Measurements from ENCODE around the gene C1orf159.
"Not testable (repeated sequence)": the region's sequence is repeated elsewhere in the genome, so short reads cannot be mapped to it uniquely, and the experiment has no call there.

Gene C1orf159

DNA sequence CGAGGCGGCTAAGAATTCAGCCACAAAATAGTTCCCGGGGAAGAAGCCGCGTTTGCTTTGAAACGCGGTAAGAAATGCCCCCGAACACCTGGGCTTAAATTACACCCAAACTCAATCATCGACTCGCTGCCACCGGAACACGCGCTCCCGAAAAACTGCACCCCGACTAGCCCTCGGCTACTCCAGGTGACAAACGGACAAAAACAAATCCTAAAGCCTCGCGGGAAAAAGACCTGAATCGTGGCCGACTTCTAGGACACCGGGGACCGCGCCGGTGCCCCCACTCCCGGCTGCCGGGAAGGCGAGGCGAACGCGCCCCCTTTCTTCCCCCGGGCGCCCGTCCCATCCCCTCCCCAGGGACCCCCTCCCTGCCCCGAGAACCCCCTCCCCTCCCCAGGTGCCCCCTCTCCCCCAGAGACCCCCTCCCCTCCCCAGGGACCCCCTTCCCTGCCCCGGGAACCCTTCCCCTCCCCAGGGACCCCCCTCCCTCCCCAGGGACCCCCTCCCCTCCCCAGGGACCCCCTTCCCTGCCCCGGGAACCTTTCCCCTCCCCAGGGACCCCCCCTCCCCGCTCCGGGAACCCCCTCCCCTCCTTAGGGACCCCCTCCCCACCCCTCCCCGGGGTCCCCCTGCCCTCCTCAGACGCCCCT lies 628 bp downstream of the C1orf159 start:
- Histone ChIP-seq H3K9me3 (ENCODE audit: control insufficient read depth, low read length) (peaks cover 8% of the 10 kb centered on the region), H3K27ac (ENCODE audit: low read depth, low read length, severe bottlenecking) (no peak overlapping the region)
- WGBS, 2 experiments (ENCODE audit: insufficient coverage in 2 of 2) = 7 to 19% methylated on average over 19 to 29 of the region's 41 CpGs

DNA sequence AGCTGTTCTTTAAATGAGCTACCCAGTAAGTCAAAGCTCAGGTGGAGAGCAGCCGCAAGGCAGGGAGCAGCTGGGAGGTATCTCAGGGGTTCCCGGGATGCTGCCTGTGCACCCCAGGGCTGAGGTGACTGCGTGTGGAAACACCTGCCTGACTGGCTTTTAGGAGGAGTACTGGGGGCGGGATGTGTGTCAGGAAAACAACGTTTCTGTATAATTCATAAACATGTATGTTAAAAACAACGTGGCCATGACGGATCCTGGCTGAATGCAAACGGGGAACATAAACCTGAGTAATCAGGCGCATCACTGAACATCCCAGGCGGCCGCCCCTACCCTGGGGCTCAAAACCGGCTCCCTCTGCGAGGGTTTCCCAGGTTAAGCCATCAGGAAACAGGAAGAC lies 1.5 kb downstream of the C1orf159 start:
- Histone ChIP-seq H3K9me3 (ENCODE audit: control insufficient read depth, low read length) (peaks cover 8% of the 10 kb centered on the region), H3K4me3 (ENCODE audit: extremely low read depth, insufficient read depth, low read length, poor library complexity, severe bottlenecking) (peak overlapping the region; percentile 35)

More for the DNA sequence above, 628 bp downstream of the C1orf159 start:
- peak overlapping the region; percentile 64 for H3K4me3 ChIP-seq (ENCODE audit: extremely low read depth, insufficient read depth, low read length, poor library complexity, severe bottlenecking)
- no peaks in the 10 kb centered on the region for H3K4me1 ChIP-seq (ENCODE audit: control insufficient read depth, insufficient read depth, low read length, poor library complexity, severe bottlenecking)
- peaks cover 31% of the 10 kb centered on the region for H3K36me3 ChIP-seq (ENCODE audit: control insufficient read depth, insufficient read depth, low read length)

GRCh38 chr1:1112237-1112985 lies 3.5 kb downstream of the C1orf159 start:
- no peak overlapping the region for H3K27ac ChIP-seq (ENCODE audit: low read depth, low read length, severe bottlenecking)
- H3K36me3 ChIP-seq (ENCODE audit: control insufficient read depth, insufficient read depth, low read length) = peaks cover 32% of the 10 kb centered on the region
- 89 to 95% methylated on average over 23 to 27 of the region's 30 CpGs for WGBS, 2 experiments (ENCODE audit: insufficient coverage in 2 of 2)
- H3K4me1 ChIP-seq (ENCODE audit: control insufficient read depth, insufficient read depth, low read length, poor library complexity, severe bottlenecking) = no peaks in the 10 kb centered on the region
- H3K9me3 ChIP-seq (ENCODE audit: control insufficient read depth, low read length) = peaks cover 8% of the 10 kb centered on the region
- H3K4me3 ChIP-seq (ENCODE audit: extremely low read depth, insufficient read depth, low read length, poor library complexity, severe bottlenecking) = no peak overlapping the region

More for the DNA sequence above, 1.5 kb downstream of the C1orf159 start:
- Histone ChIP-seq H3K27ac (ENCODE audit: low read depth, low read length, severe bottlenecking) (no peak overlapping the region), H3K4me1 (ENCODE audit: control insufficient read depth, insufficient read depth, low read length, poor library complexity, severe bottlenecking) (no peaks in the 10 kb centered on the region), H3K36me3 (ENCODE audit: control insufficient read depth, insufficient read depth, low read length) (peaks cover 32% of the 10 kb centered on the region)
- WGBS, 2 experiments (ENCODE audit: insufficient coverage in 2 of 2) = 92 to 97% methylated on average over 12 of the region's 13 CpGs

- H3K36me3 ChIP-seq (ENCODE audit: control insufficient read depth, insufficient read depth, low read length) = peaks cover 32% of the 10 kb centered on the region
- H3K9me3 ChIP-seq (ENCODE audit: control insufficient read depth, low read length) = peaks cover 8% of the 10 kb centered on the region
- H3K4me1 ChIP-seq (ENCODE audit: control insufficient read depth, insufficient read depth, low read length, poor library complexity, severe bottlenecking) = no peaks in the 10 kb centered on the region
- H3K4me3 ChIP-seq (ENCODE audit: extremely low read depth, insufficient read depth, low read length, poor library complexity, severe bottlenecking) = no peak overlapping the region
- H3K27ac ChIP-seq (ENCODE audit: low read depth, low read length, severe bottlenecking) = no peak overlapping the region
- 95 to 96% methylated on average over 25 to 28 of the region's 28 CpGs for WGBS, 2 experiments (ENCODE audit: insufficient coverage in 2 of 2)
Observed at GRCh38 chr1:1111516-1112236, 4.2 kb downstream of the C1orf159 start.

DNA sequence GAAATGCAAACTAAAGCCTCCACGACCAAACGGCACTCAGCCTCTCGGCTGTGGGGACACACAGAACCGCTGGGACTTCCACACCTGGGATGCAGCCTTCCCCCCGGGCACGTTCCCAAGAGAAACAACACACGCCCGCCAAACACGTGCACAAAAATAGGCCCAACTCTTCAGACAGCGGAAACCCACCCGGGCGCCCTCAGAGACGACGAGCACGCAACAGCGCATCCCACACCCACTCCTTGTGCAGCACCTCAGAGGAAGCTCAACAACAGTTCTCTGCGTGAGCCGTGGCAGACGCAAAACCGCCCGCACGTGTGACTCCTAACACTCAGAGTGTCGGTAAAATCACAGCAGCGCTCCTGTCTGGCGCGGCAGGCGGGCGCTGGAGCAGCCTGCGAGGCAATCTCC lies 5.3 kb downstream of the C1orf159 start:
- Histone ChIP-seq H3K9me3 (ENCODE audit: control insufficient read depth, low read length) (peaks cover 13% of the 10 kb centered on the region), H3K4me1 (ENCODE audit: control insufficient read depth, insufficient read depth, low read length, poor library complexity, severe bottlenecking) (no peaks in the 10 kb centered on the region), H3K27ac (ENCODE audit: low read depth, low read length, severe bottlenecking) (no peak overlapping the region), H3K36me3 (ENCODE audit: control insufficient read depth, insufficient read depth, low read length) (peaks cover 40% of the 10 kb centered on the region), H3K4me3 (ENCODE audit: extremely low read depth, insufficient read depth, low read length, poor library complexity, severe bottlenecking) (no peak overlapping the region)
- 94 to 96% methylated on average over 29 of the region's 29 CpGs for WGBS, 2 experiments (ENCODE audit: insufficient coverage in 2 of 2)

GRCh38 chr1:1109743-1110142 lies 6.1 kb downstream of the C1orf159 start:
- Histone ChIP-seq H3K27ac (ENCODE audit: low read depth, low read length, severe bottlenecking) (no peak overlapping the region), H3K4me3 (ENCODE audit: extremely low read depth, insufficient read depth, low read length, poor library complexity, severe bottlenecking) (no peak overlapping the region), H3K9me3 (ENCODE audit: control insufficient read depth, low read length) (peaks cover 13% of the 10 kb centered on the region), H3K4me1 (ENCODE audit: control insufficient read depth, insufficient read depth, low read length, poor library complexity, severe bottlenecking) (no peaks in the 10 kb centered on the region), H3K36me3 (ENCODE audit: control insufficient read depth, insufficient read depth, low read length) (peaks cover 40% of the 10 kb centered on the region)
- WGBS, 2 experiments (ENCODE audit: insufficient coverage in 2 of 2) = 96 to 97% methylated on average over 6 to 7 of the region's 14 CpGs

GRCh38 chr1:1106510-1107221 lies 9.2 kb downstream of the C1orf159 start:
- no peak overlapping the region for H3K27ac ChIP-seq (ENCODE audit: low read depth, low read length, severe bottlenecking)

GRCh38 chr1:1104152-1104551 lies 11.7 kb downstream of the C1orf159 start:
- H3K4me1 ChIP-seq (ENCODE audit: control insufficient read depth, insufficient read depth, low read length, poor library complexity, severe bottlenecking); H3K9me3 ChIP-seq (ENCODE audit: control insufficient read depth, low read length); H3K27ac ChIP-seq (ENCODE audit: low read depth, low read length, severe bottlenecking); H3K4me3 ChIP-seq (ENCODE audit: extremely low read depth, insufficient read depth, low read length, poor library complexity, severe bottlenecking); H3K36me3 ChIP-seq (ENCODE audit: control insufficient read depth, insufficient read depth, low read length): not testable (repeated sequence)
- 88 to 100% methylated on average over 6 of the region's 6 CpGs for WGBS, 2 experiments (ENCODE audit: insufficient coverage in 2 of 2)

More at GRCh38 chr1:1106510-1107221, 9.2 kb downstream of the C1orf159 start:
- 95 to 98% methylated on average over 20 to 29 of the region's 31 CpGs for WGBS, 2 experiments (ENCODE audit: insufficient coverage in 2 of 2)
- H3K36me3 ChIP-seq (ENCODE audit: control insufficient read depth, insufficient read depth, low read length) = peaks cover 23% of the 10 kb centered on the region
- H3K4me3 ChIP-seq (ENCODE audit: extremely low read depth, insufficient read depth, low read length, poor library complexity, severe bottlenecking) = no peak overlapping the region
- H3K9me3 ChIP-seq (ENCODE audit: control insufficient read depth, low read length) = peaks cover 5% of the 10 kb centered on the region
- H3K4me1 ChIP-seq (ENCODE audit: control insufficient read depth, insufficient read depth, low read length, poor library complexity, severe bottlenecking) = no peaks in the 10 kb centered on the region

- Histone ChIP-seq H3K4me1 (ENCODE audit: control insufficient read depth, insufficient read depth, low read length, poor library complexity, severe bottlenecking) (no peaks in the 10 kb centered on the region), H3K27ac (ENCODE audit: low read depth, low read length, severe bottlenecking) (no peak overlapping the region), H3K36me3 (ENCODE audit: control insufficient read depth, insufficient read depth, low read length) (peaks cover 7% of the 10 kb centered on the region), H3K4me3 (ENCODE audit: extremely low read depth, insufficient read depth, low read length, poor library complexity, severe bottlenecking) (no peak overlapping the region), H3K9me3 (ENCODE audit: control insufficient read depth, low read length) (peaks cover 8% of the 10 kb centered on the region)
- WGBS, 2 experiments (ENCODE audit: insufficient coverage in 2 of 2) = 81 to 86% methylated on average over 6 to 7 of the region's 7 CpGs
Observed at GRCh38 chr1:1101503-1101902, 14.4 kb downstream of the C1orf159 start.

DNA sequence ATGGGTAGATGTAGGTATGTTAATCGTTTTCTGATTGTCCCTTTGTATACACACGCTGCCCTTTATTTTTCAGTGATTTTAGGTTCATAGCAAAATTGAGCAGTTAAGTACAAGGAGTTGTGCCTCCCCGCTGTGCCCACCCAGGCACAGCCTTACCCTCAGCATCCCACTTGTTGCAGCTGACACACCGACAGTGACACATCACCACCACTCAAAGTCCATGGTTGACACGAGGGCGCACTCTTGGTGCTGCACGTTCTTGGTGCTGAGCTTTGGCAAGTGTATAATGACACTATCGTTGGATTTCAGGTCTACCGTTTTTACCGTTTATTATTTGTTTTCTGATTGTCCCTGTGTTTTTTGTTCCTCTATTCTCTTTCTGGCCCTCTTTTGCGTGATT lies 15.6 kb downstream of the C1orf159 start:
- Histone ChIP-seq H3K4me3 (ENCODE audit: extremely low read depth, insufficient read depth, low read length, poor library complexity, severe bottlenecking) (no peak overlapping the region), H3K4me1 (ENCODE audit: control insufficient read depth, insufficient read depth, low read length, poor library complexity, severe bottlenecking) (no peaks in the 10 kb centered on the region), H3K27ac (ENCODE audit: low read depth, low read length, severe bottlenecking) (no peak overlapping the region), H3K36me3 (ENCODE audit: control insufficient read depth, insufficient read depth, low read length) (no peaks in the 10 kb centered on the region), H3K9me3 (ENCODE audit: control insufficient read depth, low read length) (peaks cover 4% of the 10 kb centered on the region)
- WGBS, 2 experiments (ENCODE audit: insufficient coverage in 2 of 2) = 82 to 86% methylated on average over 8 to 10 of the region's 11 CpGs

Measured in mesodermal cell (in vitro differentiated cells).